Measurements from ENCODE around the gene MSLN. TPM values are rescaled to one million over a fixed set of nuclear protein-coding genes. Genes with fewer than 3 reads are reported as not detected.

The MSLN gene
- polyA plus RNA-seq, 2 of the 4 experiments (the other 2 are of a cell fraction): 2.4 to 3.6 TPM

DNA sequence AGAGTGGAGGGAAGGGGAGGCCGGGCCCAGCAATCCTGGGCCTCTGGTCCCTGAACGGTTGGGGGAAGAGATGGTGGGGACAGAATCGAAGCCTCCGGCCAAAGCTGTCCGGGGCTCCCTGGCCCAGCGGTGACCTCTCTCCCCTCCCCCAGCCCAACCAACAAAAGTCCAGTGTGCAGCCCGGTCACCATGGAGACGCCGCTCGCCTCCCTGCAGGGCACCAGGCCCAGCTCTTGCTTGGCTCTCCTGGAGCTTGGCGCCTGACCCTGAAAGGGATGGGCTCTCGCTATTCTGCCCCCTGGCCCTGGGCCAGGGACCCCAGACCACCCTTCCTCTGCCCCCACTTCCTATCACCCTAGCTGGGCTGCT lies 44.4 kb upstream of the MSLN start:
- peak in 1 of 2 experiments; percentile 77 for DNase-seq (ENCODE audit: low read depth in 1 of 2, low spot score in 1 of 2)
- ChIA-PET POLR2A (interaction anchor here (0.6 to 2.4 kb wide), 4 partner anchors 8 to 365 kb away, joined by 5 to 23 read pairs (median 9); partner anchors contain the start of genes CCDC78, CHTF18 and RPUSD1), CTCF (interaction anchor here (0.7 to 25.1 kb wide), 13 partner anchors 9 to 342 kb away, joined by 3 to 656 read pairs (median 5); partner anchors contain the start of genes ANTKMT, CCDC78, CHTF18 and CIAO3)
- no peak for ATAC-seq
- TF ChIP-seq, protein P1, sequence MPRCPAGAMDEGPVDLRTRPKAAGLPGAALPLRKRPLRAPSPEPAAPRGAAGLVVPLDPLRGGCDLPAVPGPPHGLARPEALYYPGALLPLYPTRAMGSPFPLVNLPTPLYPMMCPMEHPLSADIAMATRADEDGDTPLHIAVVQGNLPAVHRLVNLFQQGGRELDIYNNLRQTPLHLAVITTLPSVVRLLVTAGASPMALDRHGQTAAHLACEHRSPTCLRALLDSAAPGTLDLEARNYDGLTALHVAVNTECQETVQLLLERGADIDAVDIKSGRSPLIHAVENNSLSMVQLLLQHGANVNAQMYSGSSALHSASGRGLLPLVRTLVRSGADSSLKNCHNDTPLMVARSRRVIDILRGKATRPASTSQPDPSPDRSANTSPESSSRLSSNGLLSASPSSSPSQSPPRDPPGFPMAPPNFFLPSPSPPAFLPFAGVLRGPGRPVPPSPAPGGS (IDR thresholded peaks at IDR 0.05): peak; percentile 24; the same call in 1 of the 3 replicates
- TF ChIP-seq, protein P2, sequence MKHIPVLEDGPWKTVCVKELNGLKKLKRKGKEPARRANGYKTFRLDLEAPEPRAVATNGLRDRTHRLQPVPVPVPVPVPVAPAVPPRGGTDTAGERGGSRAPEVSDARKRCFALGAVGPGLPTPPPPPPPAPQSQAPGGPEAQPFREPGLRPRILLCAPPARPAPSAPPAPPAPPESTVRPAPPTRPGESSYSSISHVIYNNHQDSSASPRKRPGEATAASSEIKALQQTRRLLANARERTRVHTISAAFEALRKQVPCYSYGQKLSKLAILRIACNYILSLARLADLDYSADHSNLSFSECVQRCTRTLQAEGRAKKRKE (CRISPR knock-in tag; IDR thresholded peaks at IDR 0.05; ENCODE audit: low read depth): no peak
- TF ChIP-seq KDM5A (IDR thresholded peaks at IDR 0.05) (no peak), CEBPB (IDR thresholded peaks at IDR 0.05) (no peak), RARB (CRISPR knock-in tag; IDR thresholded peaks at IDR 0.05) (peak; percentile 74; the same call in 1 of the 2 replicates)
- peak overlapping the region; percentile 64 for H3K4me3 ChIP-seq
- peaks cover 74% of the 10 kb centered on the region for H3K4me1 ChIP-seq
- H3K27ac ChIP-seq: peak overlapping the region; percentile 80 to 99
- H3K9me3 ChIP-seq: no peaks in the 10 kb centered on the region
- H3K4me2 ChIP-seq: peak overlapping the region; percentile 94
- FAIRE-seq: no peak
- WGBS (ENCODE audit: missing lambda C conversion rate): 2% methylated on average over 12 of the region's 12 CpGs

DNA sequence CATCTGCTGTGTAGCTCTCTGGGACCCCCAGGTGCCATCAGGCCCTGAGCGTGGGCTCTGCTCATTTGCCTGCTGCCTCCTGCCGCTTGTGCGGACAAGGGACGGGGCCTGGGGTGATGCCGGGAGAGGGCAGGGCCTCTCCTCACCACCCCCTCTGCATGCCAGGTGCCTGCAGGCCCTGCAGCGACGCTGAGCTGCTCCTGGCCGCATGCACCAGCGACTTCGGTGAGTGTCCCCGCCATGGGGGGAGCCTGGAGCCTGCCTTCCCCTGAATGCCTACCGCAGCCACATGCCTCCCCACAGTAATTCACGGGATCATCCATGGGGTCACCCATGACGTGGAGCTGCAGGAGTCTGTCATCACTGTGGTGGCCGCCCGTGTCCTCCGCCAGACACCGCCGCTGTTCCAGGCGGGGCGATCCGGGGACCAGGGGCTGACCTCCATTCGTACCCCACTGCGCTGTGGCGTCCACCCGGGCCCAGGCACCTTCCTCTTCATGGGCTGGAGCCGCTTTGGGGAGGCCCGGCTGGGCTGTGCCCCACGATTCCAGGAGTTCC lies 43.7 kb upstream of the MSLN start:
- CTCF ChIA-PET: interaction anchor here (1.3 to 25.1 kb wide), 7 partner anchors 10 to 69 kb away, joined by 5 to 656 read pairs (median 11); partner anchors contain the start of genes ANTKMT, CCDC78, CHTF18 and CIAO3
- WGBS (ENCODE audit: missing lambda C conversion rate): 94% methylated on average over 6 of the region's 29 CpGs

DNA sequence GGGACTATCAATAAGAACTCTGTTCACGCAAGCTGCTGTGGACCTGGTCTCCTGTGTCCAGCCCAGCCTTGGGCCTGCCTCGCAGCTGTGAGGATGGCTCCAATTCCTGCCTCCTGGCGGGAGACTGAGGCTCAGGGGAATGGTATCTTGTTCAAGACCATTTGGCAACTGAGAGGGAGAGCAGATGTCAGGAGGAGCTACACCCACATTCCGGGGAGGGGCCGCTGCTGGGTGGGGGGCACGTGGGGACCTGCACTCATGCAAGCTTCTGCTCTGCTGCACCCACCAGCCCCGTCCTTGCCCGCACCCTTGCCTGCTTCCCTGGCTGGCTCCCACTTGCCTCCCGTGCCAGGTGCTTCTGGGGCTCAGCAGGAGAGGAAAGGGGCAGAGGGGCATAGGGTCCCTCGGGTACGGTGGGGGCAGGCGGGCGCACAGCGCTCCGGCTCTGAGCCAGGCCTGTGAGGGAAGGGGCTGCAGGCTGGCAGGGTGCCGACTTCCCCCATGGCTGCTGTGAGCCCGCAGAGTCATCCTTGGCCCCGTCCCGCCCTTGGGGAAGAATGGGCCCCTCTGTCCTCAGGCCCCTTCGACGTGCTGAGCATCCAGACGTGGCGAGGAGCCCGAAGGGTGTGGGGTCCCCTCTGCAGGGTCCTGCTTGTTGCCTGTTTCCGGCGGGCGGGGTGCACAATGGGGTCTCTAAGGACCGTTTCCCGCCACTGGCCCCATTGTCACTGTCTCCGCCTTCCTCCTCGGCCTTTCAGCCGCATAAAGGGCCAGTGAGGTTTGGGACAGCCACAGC lies 42.9 kb upstream of the MSLN start:
- ChIA-PET CTCF (interaction anchor here (2.1 to 25.1 kb wide), 5 partner anchors 10 to 69 kb away, joined by 7 to 656 read pairs (median 15); partner anchors contain the start of genes ANTKMT, CCDC78, CHTF18 and CIAO3), POLR2A (no interaction called here)
- ATAC-seq (no peak), FAIRE-seq (no peak), DNase-seq (ENCODE audit: low read depth in 1 of 2, low spot score in 1 of 2) (no peak)
- TF ChIP-seq, protein P3, sequence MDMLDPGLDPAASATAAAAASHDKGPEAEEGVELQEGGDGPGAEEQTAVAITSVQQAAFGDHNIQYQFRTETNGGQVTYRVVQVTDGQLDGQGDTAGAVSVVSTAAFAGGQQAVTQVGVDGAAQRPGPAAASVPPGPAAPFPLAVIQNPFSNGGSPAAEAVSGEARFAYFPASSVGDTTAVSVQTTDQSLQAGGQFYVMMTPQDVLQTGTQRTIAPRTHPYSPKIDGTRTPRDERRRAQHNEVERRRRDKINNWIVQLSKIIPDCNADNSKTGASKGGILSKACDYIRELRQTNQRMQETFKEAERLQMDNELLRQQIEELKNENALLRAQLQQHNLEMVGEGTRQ (IDR thresholded peaks at IDR 0.05): no peak
- TF ChIP-seq HOXA7 (CRISPR knock-in tag; IDR thresholded peaks at IDR 0.05) (no peak), PHF8 (IDR thresholded peaks at IDR 0.05; ENCODE audit: borderline replicate concordance, low read depth) (no peak), NFE2L2 (conservative IDR thresholded peaks at IDR 0.05; ENCODE audit: low read length) (no peak), HDAC2 (IDR thresholded peaks at IDR 0.05) (no peak), MAZ (IDR thresholded peaks at IDR 0.05; ENCODE audit: borderline replicate concordance, low read depth, low read length) (no peak), CHD2 (IDR thresholded peaks at IDR 0.05; ENCODE audit: low read length, partially characterized antibody) (no peak), POLR2AphosphoS2 (conservative IDR thresholded peaks at IDR 0.05; ENCODE audit: low read length) (no peak), MAFK (IDR thresholded peaks at IDR 0.05; ENCODE audit: partially characterized antibody) (no peak), RCOR1 (IDR thresholded peaks at IDR 0.05; ENCODE audit: low read depth, low read length) (no peak), ZNF302 (CRISPR knock-in tag; IDR thresholded peaks at IDR 0.05) (no peak), FOSL2 (IDR thresholded peaks at IDR 0.05) (no peak), FOSL2 (CRISPR knock-in tag; IDR thresholded peaks at IDR 0.05) (no peak)
- TF ChIP-seq, protein P4, sequence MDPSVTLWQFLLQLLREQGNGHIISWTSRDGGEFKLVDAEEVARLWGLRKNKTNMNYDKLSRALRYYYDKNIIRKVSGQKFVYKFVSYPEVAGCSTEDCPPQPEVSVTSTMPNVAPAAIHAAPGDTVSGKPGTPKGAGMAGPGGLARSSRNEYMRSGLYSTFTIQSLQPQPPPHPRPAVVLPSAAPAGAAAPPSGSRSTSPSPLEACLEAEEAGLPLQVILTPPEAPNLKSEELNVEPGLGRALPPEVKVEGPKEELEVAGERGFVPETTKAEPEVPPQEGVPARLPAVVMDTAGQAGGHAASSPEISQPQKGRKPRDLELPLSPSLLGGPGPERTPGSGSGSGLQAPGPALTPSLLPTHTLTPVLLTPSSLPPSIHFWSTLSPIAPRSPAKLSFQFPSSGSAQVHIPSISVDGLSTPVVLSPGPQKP (IDR thresholded peaks at IDR 0.05; ENCODE audit: low read depth, low read length): no peak
- H3K27ac ChIP-seq: peak overlapping the region in 1 of 2 experiments; percentile 99; a peak in 3 of 6 replicates
- WGBS (ENCODE audit: missing lambda C conversion rate): 88% methylated on average over 30 of the region's 32 CpGs
- peak overlapping the region; percentile 94; the same call in 1 of the 3 replicates for H3K4me2 ChIP-seq
- H3K9me3 ChIP-seq: no peaks in the 10 kb centered on the region
- peaks cover 67% of the 10 kb centered on the region for H3K4me1 ChIP-seq
- no peak overlapping the region for H3K4me3 ChIP-seq

More for the DNA sequence above, 43.7 kb upstream of the MSLN start:
- peak overlapping the region; percentile 80 to 99; a peak in 5 of 6 replicates for H3K27ac ChIP-seq
- peak overlapping the region; percentile 94 for H3K4me2 ChIP-seq
- peaks cover 71% of the 10 kb centered on the region for H3K4me1 ChIP-seq
- DNase-seq (ENCODE audit: low read depth in 1 of 2, low spot score in 1 of 2) (no peak), FAIRE-seq (no peak), ATAC-seq (no peak)
- TF ChIP-seq POLR2AphosphoS2 (conservative IDR thresholded peaks at IDR 0.05; ENCODE audit: low read length) (no peak), TFCP2L1 (CRISPR knock-in tag; IDR thresholded peaks at IDR 0.05) (no peak)
- TF ChIP-seq, protein P2 (CRISPR knock-in tag; IDR thresholded peaks at IDR 0.05; ENCODE audit: low read depth): no peak
- TF ChIP-seq, protein P3 (IDR thresholded peaks at IDR 0.05): no peak
- POLR2A ChIA-PET: interaction anchor here (2.4 kb wide), 2 partner anchors 8 to 11 kb away, joined by 12 to 23 read pairs; partner anchors contain the start of gene CCDC78
- peak overlapping the region; percentile 64 for H3K4me3 ChIP-seq
- H3K9me3 ChIP-seq: no peaks in the 10 kb centered on the region
